Heart left ventricle (tissue), 13 donors: Measurements from ENCODE around the gene NCEH1.

Source experiments
- POLR2A ChIP-seq, 2 donors: fragments of 450-650 bp; IDR thresholded peaks; one replicate each; pipeline ENCODE4 v1.6.1; 2017; ENCODE audit warnings: antibody characterized with exemption in 2 of 2, mild to moderate bottlenecking in 2 of 2, moderate library complexity in 2 of 2
- TF ChIP-seq, protein P1 (sequence below), 12 donors: fragments of 200-600 bp; sonication (generic) in 4 of 12; IDR thresholded peaks; one replicate each; pipeline versions ENCODE4 v1.5.0 to v1.8.0; 2018 to 2022; ENCODE audit warnings: antibody characterized with exemption in 12 of 12, mild to moderate bottlenecking in 5 of 12
- donor health status: ischemic (EF 13 %, LVEDD 7.1; RV severe dilation, severe dysfunction).
- donor health status: DM: no; HTN: yes; CAD: no.
- donor health status: DM: no; HTN: no; CAD: no.
- donor health status: ischemic (EF 25% LVEDD 6.9; RV normal size, moderate dysfunction).
- donor health status: ischemic (EF 25% LVEDD 5.7; RV mildly dilated, moderate dysfunction).
- donor health status: ischemic (EF 35%, LVEDD 5.7; RV mildly dilated, moderate dysfunction).
- donor health status: nonischemic (EF 11% LVEDD 7.7; RV severe dilation, severe dysfunction).
- donor health status: DM: yes; HTN: yes; CAD: no.
- donor health status: PGD.
- donor health status: ischemic (EF 29% LVEDD 5.4; RV normal size, mild dysfunction).
- donor health status: nonischemic (EF 23%, LVEDD 6.1; RV moderate dilation, normal function).

- peak; percentile 59 to 97 for TF ChIP-seq POLR2A (IDR thresholded peaks at IDR 0.05)
- TF ChIP-seq, protein P1, sequence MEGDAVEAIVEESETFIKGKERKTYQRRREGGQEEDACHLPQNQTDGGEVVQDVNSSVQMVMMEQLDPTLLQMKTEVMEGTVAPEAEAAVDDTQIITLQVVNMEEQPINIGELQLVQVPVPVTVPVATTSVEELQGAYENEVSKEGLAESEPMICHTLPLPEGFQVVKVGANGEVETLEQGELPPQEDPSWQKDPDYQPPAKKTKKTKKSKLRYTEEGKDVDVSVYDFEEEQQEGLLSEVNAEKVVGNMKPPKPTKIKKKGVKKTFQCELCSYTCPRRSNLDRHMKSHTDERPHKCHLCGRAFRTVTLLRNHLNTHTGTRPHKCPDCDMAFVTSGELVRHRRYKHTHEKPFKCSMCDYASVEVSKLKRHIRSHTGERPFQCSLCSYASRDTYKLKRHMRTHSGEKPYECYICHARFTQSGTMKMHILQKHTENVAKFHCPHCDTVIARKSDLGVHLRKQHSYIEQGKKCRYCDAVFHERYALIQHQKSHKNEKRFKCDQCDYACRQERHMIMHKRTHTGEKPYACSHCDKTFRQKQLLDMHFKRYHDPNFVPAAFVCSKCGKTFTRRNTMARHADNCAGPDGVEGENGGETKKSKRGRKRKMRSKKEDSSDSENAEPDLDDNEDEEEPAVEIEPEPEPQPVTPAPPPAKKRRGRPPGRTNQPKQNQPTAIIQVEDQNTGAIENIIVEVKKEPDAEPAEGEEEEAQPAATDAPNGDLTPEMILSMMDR (IDR thresholded peaks at IDR 0.05), result peak; percentile 67 to 97 (median 88)
Observed at GRCh38 chr3:172710664-172711453, at the start of gene NCEH1.
